Activated T-helper 1 cell treated with Interleukin-2 at 50 U/mL for 16 hours (primary cell): Measurements from ENCODE around the gene SAFB.
"Not testable (repeated sequence)": the region's sequence is repeated elsewhere in the genome, so short reads cannot be mapped to it uniquely, and the experiment has no call there.

Source experiments
- DNase-seq: peaks from one replicate; pipeline ENCODE4 v3.0.0-alpha.2; 2020; ENCODE audit warnings: low read depth

The SAFB gene

DNA sequence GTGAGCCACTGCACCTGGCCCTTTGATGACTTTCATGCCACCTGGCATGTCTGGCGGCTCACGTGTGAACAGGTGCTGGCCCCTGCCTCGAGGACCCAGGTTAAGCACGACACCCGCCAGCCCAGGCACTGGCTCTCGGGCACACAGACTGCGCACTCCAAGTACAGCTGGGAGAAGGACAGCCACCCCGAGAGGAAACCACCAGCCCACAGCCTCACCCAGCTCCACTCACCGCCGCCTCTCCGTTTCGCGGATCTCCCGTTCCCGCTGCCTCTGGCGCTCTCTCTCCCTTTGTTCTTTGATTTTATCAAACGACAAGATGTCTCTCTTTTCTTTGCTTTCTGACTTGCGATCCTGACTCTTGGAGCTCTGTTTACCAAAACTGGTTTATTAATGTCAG lies 27.8 kb upstream of the SAFB start:
- no peak for DNase-seq

DNA sequence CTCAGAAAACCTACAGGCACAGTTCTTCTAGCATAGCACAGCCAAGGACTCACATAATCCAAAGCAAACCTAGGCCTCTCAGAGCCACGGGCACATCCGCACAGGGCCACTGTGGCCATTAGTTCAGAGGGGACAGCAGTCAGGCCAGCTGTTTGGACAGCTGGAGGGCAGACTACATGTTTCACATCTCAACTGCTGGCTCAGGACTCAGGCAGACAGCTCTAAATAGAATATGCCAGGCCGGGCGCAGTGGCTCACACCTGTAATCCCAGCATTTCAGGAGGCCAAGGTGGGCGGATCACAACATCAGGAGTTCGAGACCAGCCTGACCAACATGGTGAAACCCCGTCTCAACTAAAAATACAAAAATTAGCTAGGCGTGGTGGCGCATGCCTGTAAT lies 27.1 kb upstream of the SAFB start:
- DNase-seq, result no peak

DNA sequence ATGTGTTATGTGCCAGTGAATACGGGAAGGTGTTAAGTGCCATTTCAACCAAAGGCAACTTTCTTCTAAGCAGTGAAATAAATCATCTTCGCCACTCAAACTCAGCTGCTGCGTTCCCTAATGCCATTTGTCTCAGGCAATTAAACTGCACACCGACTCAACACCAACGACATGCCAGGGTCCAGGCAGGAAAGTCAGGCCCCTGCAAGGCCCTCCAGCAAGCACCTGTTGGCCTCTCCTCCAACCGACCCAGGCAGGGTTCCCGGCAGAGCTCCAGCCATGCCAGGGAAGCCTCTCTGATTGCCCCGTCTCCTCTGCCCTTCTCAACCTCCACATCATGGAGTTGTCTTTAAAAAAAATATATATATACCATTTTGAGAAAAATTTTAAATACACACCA lies 22.1 kb upstream of the SAFB start:
- no peak for DNase-seq

- DNase-seq, result no peak
These were observed 19.3 kb upstream of the SAFB start for GRCh38 chr19:5603626-5604025.

DNA sequence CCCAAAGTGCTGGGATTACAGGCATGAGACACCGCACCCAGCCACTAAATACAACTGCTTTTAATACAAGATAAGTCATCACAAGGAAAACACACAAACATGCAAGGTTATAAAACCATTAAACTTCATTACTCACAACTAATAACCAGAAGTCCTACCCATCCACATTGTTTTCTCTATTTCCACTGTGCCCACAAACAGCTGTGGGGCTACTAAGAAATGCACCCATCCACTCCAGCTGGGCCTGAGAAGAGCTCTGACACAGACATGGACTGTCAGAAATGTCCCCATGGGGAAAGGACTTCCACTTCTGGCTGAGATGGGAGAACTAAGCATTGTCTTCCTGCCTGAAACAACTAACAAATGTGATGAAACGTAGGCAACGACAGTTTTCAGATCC lies 17.5 kb upstream of the SAFB start:
- no peak for DNase-seq

GRCh38 chr19:5607318-5608275 lies 15.3 kb upstream of the SAFB start:
- DNase-seq, result no peak

DNA sequence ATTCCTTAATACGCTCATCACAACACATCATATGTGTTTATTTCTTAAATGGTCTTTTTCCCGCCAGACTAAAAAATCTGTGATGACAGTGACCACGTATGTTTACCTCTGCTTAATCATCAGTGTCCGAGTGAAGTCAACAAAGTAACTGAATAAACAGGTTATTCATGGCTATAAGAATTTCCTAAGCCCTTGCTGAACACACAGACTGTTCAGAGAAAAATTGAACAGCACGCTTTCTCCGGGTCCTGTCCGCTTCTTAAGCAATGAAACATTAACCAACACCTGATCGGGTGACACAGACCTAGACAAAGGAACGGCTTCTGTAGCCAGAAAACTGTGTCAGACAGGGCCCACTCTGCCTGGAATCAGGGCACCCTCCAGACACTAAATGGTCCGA lies 14.6 kb upstream of the SAFB start:
- no peak for DNase-seq

- DNase-seq, result not testable (repeated sequence)
These were observed 14.1 kb upstream of the SAFB start for GRCh38 chr19:5608766-5609165.

- DNase-seq, result no peak
These were observed 12.9 kb upstream of the SAFB start for GRCh38 chr19:5609881-5610448.

GRCh38 chr19:5612891-5613865 lies 9.7 kb upstream of the SAFB start:
- DNase-seq, result no peak

- no peak for DNase-seq
These were observed 7.0 kb upstream of the SAFB start for GRCh38 chr19:5615756-5616327.

DNA sequence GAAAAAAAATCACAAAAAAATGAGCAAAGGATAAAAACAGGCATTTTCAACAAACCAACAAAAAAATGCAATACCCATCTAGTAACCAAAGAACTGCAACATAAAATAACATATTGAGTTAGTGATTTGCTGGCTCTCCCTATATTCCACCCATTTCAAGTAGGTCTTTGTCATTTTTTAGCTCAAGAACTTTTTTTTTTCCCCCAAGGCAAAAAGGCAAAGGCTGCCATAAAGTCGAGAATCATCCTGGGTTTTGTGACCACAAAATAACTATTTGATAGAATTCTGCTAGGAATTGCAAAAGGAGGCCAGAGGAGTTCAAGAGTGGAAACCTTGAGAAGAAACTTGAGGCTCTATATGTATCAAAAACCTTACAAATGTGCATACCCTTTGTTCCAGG lies 5.8 kb upstream of the SAFB start:
- DNase-seq, result no peak

DNA sequence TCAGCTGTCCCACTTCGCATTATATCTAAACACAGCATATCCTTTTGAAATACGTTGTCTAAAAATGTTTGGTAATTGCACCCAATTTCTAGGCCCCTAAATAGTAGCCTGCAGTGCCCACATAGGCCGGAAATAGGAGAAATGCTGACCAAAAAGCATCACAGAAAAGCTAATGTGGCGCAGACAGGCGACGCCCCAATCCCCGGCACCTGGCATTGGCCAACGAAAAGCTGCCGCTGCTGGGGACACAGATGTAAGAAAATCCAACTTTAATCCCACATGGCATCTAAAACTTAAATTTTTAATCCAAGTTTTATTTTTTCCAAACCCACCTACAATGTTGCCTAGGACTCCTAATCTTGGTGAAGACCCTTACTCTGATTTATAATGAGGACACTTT lies 4.3 kb upstream of the SAFB start:
- DNase-seq, result no peak

DNA sequence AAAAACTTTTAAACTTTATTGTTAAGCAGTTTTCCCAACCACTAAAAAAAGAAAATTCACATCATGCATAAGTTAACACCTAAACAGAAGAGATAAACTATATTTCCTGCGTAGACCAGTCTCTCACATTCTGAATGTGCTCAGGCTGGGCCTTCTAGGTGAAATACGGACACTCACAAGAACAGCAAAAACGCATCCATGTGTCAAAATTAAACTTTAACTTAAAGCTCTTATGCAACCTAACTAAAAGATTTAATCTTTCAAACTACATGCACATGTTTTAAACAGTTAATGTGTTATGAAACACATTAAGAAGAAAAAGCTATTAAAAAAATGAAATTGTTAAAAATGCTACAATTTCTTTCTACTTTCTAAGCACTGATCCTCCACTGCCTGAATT lies 2.9 kb upstream of the SAFB start:
- DNase-seq, result no peak

GRCh38 chr19:5621311-5621944 lies 1.5 kb upstream of the SAFB start:
- DNase-seq, result no peak

- DNase-seq, result no peak
These were observed 878 bp upstream of the SAFB start for GRCh38 chr19:5621945-5622464.

DNA sequence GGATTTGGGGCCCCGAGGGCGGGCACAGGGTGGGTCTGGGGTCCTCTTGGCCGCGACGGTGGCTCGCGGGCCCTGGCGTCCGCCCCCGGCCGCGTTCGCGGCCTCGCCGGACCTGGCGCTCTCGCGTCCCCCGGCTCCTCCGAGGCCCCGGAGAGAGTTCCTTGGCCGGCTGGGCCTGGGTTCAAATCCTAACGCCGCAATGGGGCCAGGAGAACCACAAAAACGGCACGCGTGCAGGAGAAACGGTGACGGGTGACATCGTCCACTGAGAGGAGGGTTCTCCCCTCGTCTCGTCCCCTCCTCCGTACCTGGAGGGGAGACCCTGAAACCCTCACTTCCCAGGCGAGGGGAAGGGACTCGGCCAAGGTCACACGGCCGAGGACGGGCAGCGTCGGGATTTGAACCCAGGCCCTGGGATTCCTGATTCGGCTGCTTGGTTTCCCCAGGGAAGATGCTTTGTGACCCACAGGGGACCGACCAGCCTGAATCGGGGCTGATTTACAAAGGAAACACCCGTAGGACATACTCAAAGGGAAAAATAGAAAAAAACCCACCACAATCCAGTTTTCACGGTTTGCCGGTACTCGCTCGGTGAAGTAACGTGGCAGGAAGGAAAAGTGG lies 624 bp downstream of the SAFB start:
- no peak for DNase-seq

DNA sequence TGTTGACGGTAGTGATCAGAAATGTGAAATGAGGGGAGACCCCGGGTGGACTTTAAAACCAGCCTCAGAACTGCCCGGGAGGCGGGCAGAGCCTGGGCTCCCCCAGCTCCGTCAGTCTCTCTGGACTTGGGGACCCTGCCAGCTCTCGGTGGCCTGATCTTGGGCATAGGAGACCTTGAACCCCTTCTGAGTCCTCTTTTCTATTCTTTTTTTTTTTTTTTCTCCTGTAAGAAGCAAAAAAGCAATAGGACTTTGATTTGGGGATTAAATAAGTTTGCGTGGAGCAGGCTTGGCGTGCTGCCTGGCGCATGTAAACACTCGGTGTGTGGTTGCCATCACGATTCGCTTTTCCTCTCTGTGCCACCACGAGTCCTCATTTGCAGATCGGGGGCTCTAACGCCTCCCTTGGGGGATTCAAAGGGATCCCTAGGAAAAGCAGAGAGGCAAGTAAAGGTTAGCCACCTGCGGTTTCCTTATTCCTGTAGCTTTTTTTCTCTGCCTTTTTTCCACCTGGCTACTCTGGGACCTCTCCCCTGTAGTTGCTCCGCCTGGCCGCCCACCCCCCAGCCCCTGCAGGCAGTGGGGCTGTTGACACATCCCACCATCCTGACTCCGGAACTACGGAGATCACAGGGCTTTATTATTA lies 1.3 kb downstream of the SAFB start:
- no peak for DNase-seq

DNA sequence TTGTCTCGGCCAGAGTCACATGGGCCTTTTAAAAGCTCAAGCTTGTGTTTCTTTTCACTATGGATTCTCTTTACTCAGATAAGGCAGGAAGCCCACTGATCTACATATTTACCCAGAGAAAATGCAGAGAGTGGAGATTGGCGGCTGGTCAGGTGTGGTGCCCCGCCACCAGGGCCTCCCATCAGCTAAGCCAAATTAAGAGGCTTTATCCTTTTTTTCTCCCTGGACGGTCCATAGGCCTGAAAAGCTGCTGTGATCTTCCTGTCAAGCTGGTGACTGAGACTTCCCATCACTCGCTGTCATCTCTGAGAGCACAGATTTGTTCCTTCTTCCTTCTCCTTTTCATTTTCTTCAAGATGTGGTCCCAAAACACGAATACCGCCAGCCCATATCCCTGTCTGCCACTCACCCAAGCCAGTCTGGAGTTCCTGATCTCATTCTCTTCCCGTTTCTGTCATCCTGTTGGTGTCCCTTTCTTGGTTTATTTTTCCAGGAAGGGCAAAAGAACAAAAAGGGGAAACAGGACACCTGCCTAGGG lies 1.9 kb downstream of the SAFB start:
- DNase-seq, result no peak

DNA sequence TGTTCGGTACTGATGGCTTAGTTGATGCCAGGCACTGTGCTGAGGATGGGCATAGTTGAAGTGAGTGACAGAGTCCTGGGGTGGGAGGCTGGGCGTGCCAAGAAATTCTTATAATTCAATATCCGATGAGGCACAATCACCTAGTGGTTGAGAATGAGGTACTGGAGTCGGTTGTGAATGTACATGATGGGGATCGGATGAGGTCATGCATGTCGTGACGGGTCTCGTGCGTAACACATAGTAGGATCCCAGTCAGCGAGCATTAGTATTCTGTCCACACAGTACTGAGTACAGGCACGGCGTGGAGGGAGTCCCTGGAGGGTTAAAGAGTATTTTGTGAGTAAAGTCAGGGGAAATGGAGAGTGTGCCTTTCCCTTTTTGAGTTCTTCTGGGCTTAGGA lies 2.8 kb downstream of the SAFB start:
- no peak for DNase-seq
